Tibial nerve (tissue), 4 donors: ENCODE measurements around the gene MXI1. TPM values are rescaled to one million over a fixed set of nuclear protein-coding genes. Genes with fewer than 3 reads are reported as not detected.
"Not testable (repeated sequence)": the region's sequence is repeated elsewhere in the genome, so short reads cannot be mapped to it uniquely, and the experiment has no call there.

Experiments
- DNase-seq, 2 donors: peaks; one replicate each; pipeline ENCODE4 v3.0.0-alpha.2; 2019; ENCODE audit warnings: low spot score in 2 of 2
- H3K27ac ChIP-seq, 4 donors: fragments of 200-600 bp; sonication (generic) in 3 of 4; one replicate each; pipeline ENCODE4 v1.5.1; 2017 to 2019; ENCODE audit warnings: mild to moderate bottlenecking in 1 of 4
- H3K27me3 ChIP-seq, 2 donors: fragments of 200-600 bp; sonication (generic) in 1 of 2; one replicate each; pipeline versions ENCODE4 v1.5.1 to v1.6.0; 2017 to 2019
- H3K36me3 ChIP-seq, 3 donors: fragments of 200-600 bp; sonication (generic); one replicate each; pipeline ENCODE4 v1.5.1; 2018 to 2019
- H3K4me1 ChIP-seq, 4 donors: fragments of 200-600 bp; sonication (generic) in 3 of 4; one replicate each; pipeline ENCODE4 v1.5.1; 2017 to 2019
- H3K4me3 ChIP-seq, 4 donors: fragments of 200-600 bp; sonication (generic) in 3 of 4; one replicate each; pipeline ENCODE4 v1.5.1; 2017 to 2019; ENCODE audit warnings: mild to moderate bottlenecking in 1 of 4, moderate library complexity in 1 of 4
- H3K9me3 ChIP-seq, 4 donors: fragments of 200-600 bp; sonication (generic) in 3 of 4; one replicate each; pipeline ENCODE4 v1.5.1; 2017 to 2019
- EP300 ChIP-seq, 2 donors: sonication (generic); formaldehyde crosslinking; IDR thresholded peaks; one replicate each; pipeline ENCODE4 v1.6.1; 2017; ENCODE audit warnings: antibody characterized with exemption in 2 of 2, mild to moderate bottlenecking in 1 of 2
- POLR2A ChIP-seq, 2 donors: fragments of 450-650 bp; IDR thresholded peaks; one replicate each; pipeline ENCODE4 v1.6.1; 2017; ENCODE audit warnings: antibody characterized with exemption in 2 of 2, mild to moderate bottlenecking in 2 of 2, moderate library complexity in 2 of 2
- WGBS, 2 donors: methylation state at CpG; one replicate each; pipeline ENCODE4 v1.1.5; 2018; 5-methylcytosine and 5-hydroxymethylcytosine counted together
- total RNA-seq, 4 donors: library from RNA; depleted of rRNA; stranded (reverse); fragments of >200 nt; gene quantifications; one replicate each; pipeline ENCODE4 v1.1.0, GENCODE V29; 2016
- TF ChIP-seq, protein P1 (sequence below), 5 experiments: fragments of 200-600 bp in 3 of 5; fragments of 450-650 bp in 2 of 5; sonication (generic) in 3 of 5; IDR thresholded peaks; one replicate each; pipeline ENCODE4 v1.5.1; 2016 to 2019; ENCODE audit warnings: antibody characterized with exemption in 5 of 5, mild to moderate bottlenecking in 3 of 5, moderate library complexity in 2 of 5

The MXI1 gene
- total RNA-seq, 4 donors from 2014 or later, result 103 to 131 (median 123) TPM

DNA sequence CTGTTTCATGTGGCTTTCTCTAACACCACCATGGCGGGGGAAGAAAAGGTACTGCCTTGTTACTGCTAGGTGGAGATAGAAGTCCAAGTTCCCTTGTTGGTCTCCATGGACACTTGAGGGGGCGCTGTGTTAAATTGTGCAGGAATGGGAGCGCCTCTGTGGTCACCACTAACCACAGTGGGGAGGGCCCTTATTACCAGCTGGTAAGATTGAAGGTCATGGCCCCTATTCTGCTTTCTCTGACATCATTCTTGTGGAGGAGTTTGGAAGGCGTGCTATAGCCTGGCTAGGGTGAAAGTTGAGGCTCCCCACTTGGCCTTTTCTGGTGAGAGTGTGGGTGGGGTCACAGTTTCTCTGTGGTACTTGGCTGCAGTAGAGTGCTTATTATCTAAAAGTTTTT, 14.9 kb upstream of the MXI1 start:
- Histone ChIP-seq H3K9me3 (peaks cover 0 to 8% (median 0%) of the 10 kb centered on the region in 4 donors), H3K27me3 (no peaks in the 10 kb centered on the region), H3K36me3 (no peaks in the 10 kb centered on the region), H3K4me3 (no peak overlapping the region), H3K27ac (no peak overlapping the region), H3K4me1 (no peaks in the 10 kb centered on the region)
- 47 to 60% methylated on average over 4 of the region's 4 CpGs for WGBS, 2 donors
- TF ChIP-seq, protein P1, sequence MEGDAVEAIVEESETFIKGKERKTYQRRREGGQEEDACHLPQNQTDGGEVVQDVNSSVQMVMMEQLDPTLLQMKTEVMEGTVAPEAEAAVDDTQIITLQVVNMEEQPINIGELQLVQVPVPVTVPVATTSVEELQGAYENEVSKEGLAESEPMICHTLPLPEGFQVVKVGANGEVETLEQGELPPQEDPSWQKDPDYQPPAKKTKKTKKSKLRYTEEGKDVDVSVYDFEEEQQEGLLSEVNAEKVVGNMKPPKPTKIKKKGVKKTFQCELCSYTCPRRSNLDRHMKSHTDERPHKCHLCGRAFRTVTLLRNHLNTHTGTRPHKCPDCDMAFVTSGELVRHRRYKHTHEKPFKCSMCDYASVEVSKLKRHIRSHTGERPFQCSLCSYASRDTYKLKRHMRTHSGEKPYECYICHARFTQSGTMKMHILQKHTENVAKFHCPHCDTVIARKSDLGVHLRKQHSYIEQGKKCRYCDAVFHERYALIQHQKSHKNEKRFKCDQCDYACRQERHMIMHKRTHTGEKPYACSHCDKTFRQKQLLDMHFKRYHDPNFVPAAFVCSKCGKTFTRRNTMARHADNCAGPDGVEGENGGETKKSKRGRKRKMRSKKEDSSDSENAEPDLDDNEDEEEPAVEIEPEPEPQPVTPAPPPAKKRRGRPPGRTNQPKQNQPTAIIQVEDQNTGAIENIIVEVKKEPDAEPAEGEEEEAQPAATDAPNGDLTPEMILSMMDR (IDR thresholded peaks at IDR 0.05), result no peak
- TF ChIP-seq EP300 (IDR thresholded peaks at IDR 0.05) (no peak), POLR2A (IDR thresholded peaks at IDR 0.05) (no peak)
- DNase-seq, result no peak

DNA sequence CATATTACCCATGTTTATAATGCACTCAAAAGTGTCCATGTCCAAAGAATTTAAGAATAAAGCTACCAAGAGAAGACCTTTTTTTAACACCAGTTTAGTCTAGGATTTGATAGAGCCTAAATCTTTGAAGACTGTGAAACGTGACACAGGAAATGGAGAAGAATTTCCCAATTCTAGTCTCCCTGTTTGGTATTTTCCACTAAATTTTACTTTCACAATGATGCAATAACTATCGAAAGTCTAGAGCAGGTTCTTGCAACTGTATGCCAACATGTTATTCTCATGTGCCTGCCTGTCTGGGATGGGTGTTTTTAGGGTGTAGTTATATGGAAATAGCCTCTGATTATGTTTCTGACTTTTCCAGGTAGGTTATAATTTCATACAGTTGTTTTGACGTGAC, 6.9 kb upstream of the MXI1 start:
- Histone ChIP-seq H3K27ac (no peak overlapping the region), H3K36me3 (no peaks in the 10 kb centered on the region), H3K4me3 (no peak overlapping the region), H3K27me3 (no peaks in the 10 kb centered on the region), H3K9me3 (no peaks in the 10 kb centered on the region), H3K4me1 (peaks cover 0 to 5% (median 0%) of the 10 kb centered on the region in 4 donors)
- TF ChIP-seq, protein P1 (IDR thresholded peaks at IDR 0.05), result no peak
- no peak for TF ChIP-seq EP300 (IDR thresholded peaks at IDR 0.05)
- no peak for TF ChIP-seq POLR2A (IDR thresholded peaks at IDR 0.05)
- DNase-seq, result no peak
- 71 to 78% methylated on average over 3 of the region's 3 CpGs for WGBS, 2 donors

DNA sequence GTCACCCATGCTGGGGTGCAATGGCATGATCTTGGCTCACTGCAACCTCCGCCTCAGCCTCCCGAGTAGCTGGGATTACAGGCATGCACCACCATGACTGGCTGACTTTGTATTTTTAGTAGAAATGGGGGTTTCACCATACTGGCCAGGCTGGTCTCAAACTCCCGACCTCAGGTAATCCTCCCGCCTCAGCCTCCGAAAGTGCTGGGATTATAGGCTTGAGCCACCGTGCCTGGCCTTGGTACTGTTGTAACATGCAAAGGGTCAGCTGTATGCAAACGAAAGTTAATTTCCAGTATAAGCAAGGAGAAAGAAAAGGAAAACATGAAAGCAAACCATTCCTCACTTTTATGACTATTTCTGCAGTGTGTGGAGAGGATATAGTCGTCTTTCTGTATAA, 6.4 kb upstream of the MXI1 start:
- not testable (repeated sequence) for H3K4me3 ChIP-seq, H3K36me3 ChIP-seq, H3K4me1 ChIP-seq, DNase-seq, H3K9me3 ChIP-seq, H3K27me3 ChIP-seq, H3K27ac ChIP-seq
- 82 to 93% methylated on average over 8 of the region's 8 CpGs for WGBS, 2 donors

DNA sequence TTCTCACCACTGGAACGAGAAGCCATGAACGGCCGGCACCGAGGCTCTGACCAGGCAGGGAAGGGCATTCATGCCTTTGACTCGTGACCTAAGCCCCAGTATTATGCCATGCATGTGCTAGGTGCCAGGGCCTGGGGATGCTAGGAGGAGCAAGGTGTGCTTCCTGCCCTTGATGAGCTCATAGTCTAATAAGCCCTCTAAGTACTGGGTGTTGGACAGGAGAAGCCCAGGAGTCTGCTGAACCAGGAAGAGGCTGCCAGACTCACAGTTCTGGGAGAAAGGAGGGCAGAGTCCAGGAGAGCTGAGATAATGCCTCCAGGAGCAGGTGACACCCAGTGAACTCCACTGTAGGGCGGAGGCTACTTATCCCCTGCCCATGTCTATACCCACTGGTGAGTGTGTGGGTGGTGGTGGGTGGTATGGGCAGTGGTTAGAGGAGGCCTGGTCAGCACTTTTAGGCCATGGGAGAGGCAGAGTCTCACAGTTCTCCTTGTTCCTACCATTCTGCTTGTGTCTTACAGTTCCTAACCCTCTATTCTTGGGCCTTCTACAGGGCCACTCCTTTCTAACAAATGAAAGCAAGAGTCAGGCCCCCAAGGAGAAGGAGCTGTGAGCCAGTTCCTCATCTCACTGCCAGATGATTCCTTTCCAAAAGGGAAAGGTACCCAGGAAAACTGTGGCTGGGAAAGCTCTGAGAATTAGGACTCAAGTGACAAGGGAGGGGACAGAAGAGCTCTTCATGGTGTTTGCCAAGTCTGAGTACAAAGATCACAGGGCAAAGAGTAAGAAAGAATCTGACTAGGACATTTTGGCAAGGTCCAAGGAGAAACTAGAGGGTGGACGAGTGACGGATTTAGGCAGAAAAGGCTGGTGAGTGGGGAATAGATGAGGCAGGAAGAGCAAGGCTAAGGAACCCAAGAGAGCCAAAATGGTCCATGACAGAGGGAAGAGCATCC, 3.6 kb upstream of the MXI1 start:
- peaks cover 0 to 14% (median 2%) of the 10 kb centered on the region in 4 donors for H3K4me1 ChIP-seq
- DNase-seq, result no peak
- WGBS, 2 donors, result 87 to 92% methylated on average over 8 of the region's 8 CpGs
- H3K9me3 ChIP-seq, result no peaks in the 10 kb centered on the region
- H3K27ac ChIP-seq, result peak overlapping the region in 1 of 4 donors; percentile 16
- H3K27me3 ChIP-seq, result no peaks in the 10 kb centered on the region
- no peak overlapping the region for H3K4me3 ChIP-seq
- no peaks in the 10 kb centered on the region for H3K36me3 ChIP-seq
- no peak for TF ChIP-seq POLR2A (IDR thresholded peaks at IDR 0.05)
- no peak for TF ChIP-seq EP300 (IDR thresholded peaks at IDR 0.05)
- TF ChIP-seq, protein P1 (IDR thresholded peaks at IDR 0.05), result no peak

DNA sequence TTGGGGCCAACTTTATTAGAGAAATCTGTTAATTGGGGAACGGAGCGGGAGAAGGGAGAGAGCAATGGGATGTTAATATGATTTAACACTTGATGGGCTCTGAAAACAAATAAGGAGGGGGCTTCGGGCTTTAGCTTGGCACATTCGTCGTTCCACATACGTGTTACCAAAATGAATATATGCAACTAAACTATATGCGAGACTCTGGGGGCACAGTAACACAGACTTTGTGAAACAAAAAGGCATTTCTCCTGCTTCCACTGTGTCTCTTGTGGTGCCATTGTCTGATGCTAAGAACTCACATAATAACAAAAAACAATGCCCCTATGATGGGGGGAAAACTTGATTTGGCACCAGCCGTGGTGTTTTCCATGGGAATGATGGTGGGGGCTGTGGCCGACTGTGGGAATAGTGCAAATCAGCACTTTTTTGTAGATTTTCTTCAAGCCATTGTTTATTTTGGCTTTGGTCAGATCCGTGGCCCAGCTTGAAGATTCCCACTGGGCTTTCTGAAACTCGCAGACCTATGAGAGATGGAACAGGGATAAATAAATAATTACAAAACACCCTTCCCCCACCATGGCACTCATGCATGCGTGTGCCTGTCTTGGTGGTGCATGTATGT, 2.2 kb upstream of the MXI1 start:
- Histone ChIP-seq H3K4me1 (peaks cover 0 to 14% (median 2%) of the 10 kb centered on the region in 4 donors), H3K27me3 (no peaks in the 10 kb centered on the region), H3K9me3 (no peaks in the 10 kb centered on the region), H3K36me3 (no peaks in the 10 kb centered on the region), H3K27ac (no peak overlapping the region), H3K4me3 (no peak overlapping the region)
- no peak for TF ChIP-seq EP300 (IDR thresholded peaks at IDR 0.05)
- DNase-seq, result no peak
- WGBS, 2 donors, result 53 to 59% methylated on average over 12 of the region's 12 CpGs
